Loucy (cell line): ENCODE measurements around the gene AKAP17A.

Source experiments
- CTCF ChIP-seq: fragments of 200-600 bp; sonication (generic); conservative IDR thresholded peaks from 2 replicates; pipeline ENCODE4 v1.5.1; 2014; ENCODE audit warnings: mild to moderate bottlenecking, antibody characterized with exemption, low read length
- EZH2phosphoT487 ChIP-seq: fragments of 200-600 bp; IDR thresholded peaks from 2 replicates; pipeline ENCODE4 v1.6.1; 2018; ENCODE audit warnings: antibody characterized with exemption, mild to moderate bottlenecking, moderate library complexity, borderline replicate concordance

GRCh38 chrX:1618689-1619088, 27.3 kb downstream of the AKAP17A start:
- no peak for TF ChIP-seq CTCF
- no peak for TF ChIP-seq EZH2phosphoT487
